Measurements from ENCODE around the gene FAM163B. TPM values are rescaled to one million over a fixed set of nuclear protein-coding genes. Genes with fewer than 3 reads are reported as not detected.
A peak's percentile ranks its signal among the peaks of the same experiment; 100 is the strongest.

FAM163B gene
- total RNA-seq, 2 donors from 2014 or later, result not detected

GRCh38 chr9:133527444-133527920 is 81.7 kb downstream of the FAM163B start:
- Histone ChIP-seq H3K27ac (no peak overlapping the region), H3K4me3 (peak overlapping the region; percentile 54), H3K9me3 (no peaks in the 10 kb centered on the region), H3K4me1 (ENCODE audit: control insufficient read depth in 1 of 2, low read depth in 2 of 2) (peaks cover 17 to 22% of the 10 kb centered on the region in 2 donors), H3K27me3 (replicated peaks; ENCODE audit: insufficient read depth) (no peaks in the 10 kb centered on the region), H3K36me3 (no peaks in the 10 kb centered on the region)
- no peak for DNase-seq (ENCODE audit: low spot score)
- ATAC-seq (ENCODE audit: insufficient number of reproducible peaks, low FRiP score, low read depth), result peak; percentile 31
- no peak for TF ChIP-seq CTCF (IDR thresholded peaks at IDR 0.05)

Other genes starting within 250 kb of the FAM163B start
- gene SURF4, start 233.3 kb downstream of the FAM163B start, total RNA-seq, result 100 to 1,000 TPM; 152 to 154 TPM
- gene STKLD1, start 233.0 kb downstream of the FAM163B start, total RNA-seq, result under 1 TPM in 1 of 2 donors, not detected in 1; 0.42 TPM
- 10 to 100 TPM in 1 of 2 donors, 1 to 10 TPM in 1; 7.7 to 18.6 TPM for gene REXO4, start 191.4 kb downstream of the FAM163B start, total RNA-seq
- 1 to 10 TPM; 1.3 to 6.0 TPM for gene ADAMTS13, start 187.0 kb downstream of the FAM163B start, total RNA-seq
- 10 to 100 TPM; 15.8 to 19.5 TPM for gene CACFD1, start 149.4 kb downstream of the FAM163B start, total RNA-seq
- gene SLC2A6, start 130.3 kb downstream of the FAM163B start, total RNA-seq, result 1 to 10 TPM; 4.6 to 8.8 TPM
- not detected for gene MYMK, start 84.4 kb downstream of the FAM163B start, total RNA-seq
- gene ADAMTSL2, start 74.7 kb downstream of the FAM163B start, total RNA-seq, result 1 to 10 TPM; 2.8 to 5.5 TPM
- not detected for gene DBH, start 27.0 kb upstream of the FAM163B start, total RNA-seq
- 1 to 10 TPM; 1.8 to 4.3 TPM for gene SARDH, start 129.0 kb upstream of the FAM163B start, total RNA-seq